ENCODE results near the gene WWOX.

Gene WWOX

GRCh38 chr16:78919852-78920251 lies 820.4 kb downstream of the WWOX start:
- DNase-seq: no peak

GRCh38 chr16:78920621-78921020 lies 821.2 kb downstream of the WWOX start:
- DNase-seq: no peak

GRCh38 chr16:78925083-78925767 lies 825.8 kb downstream of the WWOX start:
- DNase-seq: peak; percentile 6

- no peak for DNase-seq
These were observed 827.3 kb downstream of the WWOX start for GRCh38 chr16:78926723-78927210.

GRCh38 chr16:78927766-78928165 lies 828.3 kb downstream of the WWOX start:
- DNase-seq: no peak

GRCh38 chr16:78929841-78930240 lies 830.4 kb downstream of the WWOX start:
- DNase-seq: no peak

GRCh38 chr16:78930561-78930960 lies 831.1 kb downstream of the WWOX start:
- no peak for DNase-seq

- DNase-seq: no peak
These were observed 831.8 kb downstream of the WWOX start for GRCh38 chr16:78931267-78931666.

- DNase-seq: no peak
These were observed 832.2 kb downstream of the WWOX start for GRCh38 chr16:78931678-78932077.

GRCh38 chr16:78932355-78932943 lies 833.0 kb downstream of the WWOX start:
- DNase-seq: no peak

- DNase-seq: no peak
These were observed 836.6 kb downstream of the WWOX start for GRCh38 chr16:78936060-78936459.

GRCh38 chr16:78939597-78939996 lies 840.1 kb downstream of the WWOX start:
- no peak for DNase-seq

GRCh38 chr16:78942625-78943245 lies 843.3 kb downstream of the WWOX start:
- no peak for DNase-seq

GRCh38 chr16:78945336-78945735 lies 845.9 kb downstream of the WWOX start:
- no peak for DNase-seq

GRCh38 chr16:78946556-78946955 lies 847.1 kb downstream of the WWOX start:
- DNase-seq: no peak

GRCh38 chr16:78950768-78951167 lies 851.3 kb downstream of the WWOX start:
- no peak for DNase-seq

GRCh38 chr16:78952630-78953029 lies 853.2 kb downstream of the WWOX start:
- DNase-seq: no peak

GRCh38 chr16:78953526-78953925 lies 854.1 kb downstream of the WWOX start:
- DNase-seq: no peak

- no peak for DNase-seq
These were observed 855.8 kb downstream of the WWOX start for GRCh38 chr16:78955206-78955605.

GRCh38 chr16:78956859-78957258 lies 857.4 kb downstream of the WWOX start:
- no peak for DNase-seq

GRCh38 chr16:78957317-78958100 lies 858.1 kb downstream of the WWOX start:
- DNase-seq: no peak

- no peak for DNase-seq
These were observed 862.0 kb downstream of the WWOX start for GRCh38 chr16:78961464-78961863.

GRCh38 chr16:78962457-78962929 lies 863.0 kb downstream of the WWOX start:
- no peak for DNase-seq
